GF-D8 (cell line): ENCODE results near the gene CNKSR2.
"Not testable (repeated sequence)": the region's sequence is repeated elsewhere in the genome, so short reads cannot be mapped to it uniquely, and the experiment has no call there.

Experiments used
- DNase-seq: peaks from one replicate; lab custom pipeline; 2025; lab: John Stamatoyannopoulos, UW

CNKSR2 gene

GRCh38 chrX:21440911-21441310 lies 66.7 kb downstream of the CNKSR2 start:
- no peak for DNase-seq

- DNase-seq = no peak
These were observed 83.5 kb downstream of the CNKSR2 start for GRCh38 chrX:21457718-21458117.

GRCh38 chrX:21469071-21469470 lies 94.9 kb downstream of the CNKSR2 start:
- DNase-seq = no peak

- no peak for DNase-seq
These were observed 102.7 kb downstream of the CNKSR2 start for GRCh38 chrX:21476909-21477308.

- DNase-seq = no peak
These were observed 105.6 kb downstream of the CNKSR2 start for GRCh38 chrX:21479695-21480270.

GRCh38 chrX:21481761-21482160 lies 107.5 kb downstream of the CNKSR2 start:
- no peak for DNase-seq

- not testable (repeated sequence) for DNase-seq
These were observed 109.8 kb downstream of the CNKSR2 start for GRCh38 chrX:21484051-21484450.

- DNase-seq = no peak
These were observed 113.6 kb downstream of the CNKSR2 start for GRCh38 chrX:21487832-21488231.

- no peak for DNase-seq
These were observed 116.1 kb downstream of the CNKSR2 start for GRCh38 chrX:21490341-21490740.

- no peak for DNase-seq
These were observed 119.1 kb downstream of the CNKSR2 start for GRCh38 chrX:21493226-21493830.

- DNase-seq = no peak
These were observed 129.4 kb downstream of the CNKSR2 start for GRCh38 chrX:21503593-21503992.

- DNase-seq = no peak
These were observed 135.7 kb downstream of the CNKSR2 start for GRCh38 chrX:21509912-21510311.

- DNase-seq = no peak
These were observed 149.8 kb downstream of the CNKSR2 start for GRCh38 chrX:21524008-21524407.

GRCh38 chrX:21528076-21528475 lies 153.9 kb downstream of the CNKSR2 start:
- no peak for DNase-seq

- DNase-seq = no peak
These were observed 155.6 kb downstream of the CNKSR2 start for GRCh38 chrX:21529771-21530170.

- not testable (repeated sequence) for DNase-seq
These were observed 170.4 kb downstream of the CNKSR2 start for GRCh38 chrX:21544642-21545041.

GRCh38 chrX:21559417-21559816 lies 185.2 kb downstream of the CNKSR2 start:
- DNase-seq = no peak

GRCh38 chrX:21565025-21565424 lies 190.8 kb downstream of the CNKSR2 start:
- no peak for DNase-seq

GRCh38 chrX:21574793-21575192 lies 200.6 kb downstream of the CNKSR2 start:
- no peak for DNase-seq

GRCh38 chrX:21581479-21581878 lies 207.3 kb downstream of the CNKSR2 start:
- DNase-seq = no peak

- DNase-seq = no peak
These were observed 211.8 kb downstream of the CNKSR2 start for GRCh38 chrX:21586001-21586400.

- no peak for DNase-seq
These were observed 216.0 kb downstream of the CNKSR2 start for GRCh38 chrX:21590012-21590776.

GRCh38 chrX:21606002-21606401 lies 231.8 kb downstream of the CNKSR2 start:
- DNase-seq = no peak
